ELR (cell line): ENCODE measurements around the gene MRPL55.
A peak's percentile ranks its signal among the peaks of the same experiment; 100 is the strongest.
"Not testable (repeated sequence)": the region's sequence is repeated elsewhere in the genome, so short reads cannot be mapped to it uniquely, and the experiment has no call there.

ENCODE experiments used
- DNase-seq: peaks from one replicate; pipeline ENCODE4 v3.0.0-alpha.2; 2015; ENCODE audit warnings: low read depth

MRPL55 gene

GRCh38 chr1:228120857-228121489, 11.9 kb upstream of the MRPL55 start:
- no peak for DNase-seq

GRCh38 chr1:228120351-228120750, 11.3 kb upstream of the MRPL55 start:
- DNase-seq: no peak

GRCh38 chr1:228118040-228118439, 8.9 kb upstream of the MRPL55 start:
- no peak for DNase-seq

GRCh38 chr1:228117335-228117734, 8.2 kb upstream of the MRPL55 start:
- no peak for DNase-seq

GRCh38 chr1:228114827-228115226, 5.7 kb upstream of the MRPL55 start:
- no peak for DNase-seq

GRCh38 chr1:228112617-228113016, 3.5 kb upstream of the MRPL55 start:
- DNase-seq: no peak

- DNase-seq: no peak
These were observed 3.1 kb upstream of the MRPL55 start for GRCh38 chr1:228112167-228112566.

- DNase-seq: not testable (repeated sequence)
These were observed 2.2 kb upstream of the MRPL55 start for GRCh38 chr1:228111315-228111714.

- DNase-seq: no peak
These were observed 1.5 kb upstream of the MRPL55 start for GRCh38 chr1:228110556-228110955.

GRCh38 chr1:228109962-228110488, 926 bp upstream of the MRPL55 start:
- DNase-seq: peak; percentile 43

- no peak for DNase-seq
These were observed 392 bp downstream of the MRPL55 start for GRCh38 chr1:228108742-228109072.

- DNase-seq: no peak
These were observed 926 bp downstream of the MRPL55 start for GRCh38 chr1:228108055-228108690.

- no peak for DNase-seq
These were observed 1.5 kb downstream of the MRPL55 start for GRCh38 chr1:228107636-228108035.

GRCh38 chr1:228106800-228107054, 2.4 kb downstream of the MRPL55 start:
- DNase-seq: no peak

- no peak for DNase-seq
These were observed 2.9 kb downstream of the MRPL55 start for GRCh38 chr1:228105996-228106799.

GRCh38 chr1:228105270-228105995, 3.7 kb downstream of the MRPL55 start:
- no peak for DNase-seq

GRCh38 chr1:228104526-228105269, 4.4 kb downstream of the MRPL55 start:
- DNase-seq: no peak

- DNase-seq: peak; percentile 94
These were observed 6.1 kb downstream of the MRPL55 start, which contains the start of gene C1orf35 for GRCh38 chr1:228102791-228103620. Gene C1orf35, minus strand, starts transcription at chr1:228103325. Its CDS starts 98 bp downstream, at chr1:228103227.

- DNase-seq: peak; percentile 70
These were observed 6.9 kb downstream of the MRPL55 start for GRCh38 chr1:228101994-228102790.

GRCh38 chr1:228101614-228101993, 7.5 kb downstream of the MRPL55 start:
- DNase-seq: no peak
